GM18519 (cell line): ENCODE measurements around the gene B4GALNT3.

Experiments
- ATAC-seq: cut with Tn5 transposase; IDR thresholded peaks from one replicate; pipeline ENCODE4 v1.9.1; 2021; ENCODE audit warnings: mild to moderate bottlenecking, moderate library complexity; ENCODE audit not compliant: unreplicated experiment, low FRiP score

The B4GALNT3 gene

GRCh38 chr12:507391-507796 is 47.7 kb downstream of the B4GALNT3 start:
- ATAC-seq, result no peak

DNA sequence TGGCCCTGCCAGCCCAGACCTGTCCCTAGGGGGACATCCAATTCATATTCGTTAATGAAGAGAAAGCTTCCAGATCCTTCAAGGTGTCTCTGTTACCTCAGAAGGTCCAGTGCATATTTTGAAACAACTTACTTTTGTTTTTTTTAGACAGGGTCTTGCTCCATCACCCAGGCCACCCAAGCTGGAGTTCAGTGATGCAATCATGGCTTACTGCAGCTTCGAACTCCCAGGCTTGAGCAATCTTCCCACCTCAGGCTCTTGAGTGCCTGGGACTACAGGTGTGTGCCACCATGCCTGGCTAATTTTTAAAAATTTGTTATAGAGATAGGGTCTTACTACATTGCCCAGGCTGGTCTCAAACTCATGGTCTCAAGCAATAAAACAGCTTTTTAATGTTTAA is 48.4 kb downstream of the B4GALNT3 start:
- no peak for ATAC-seq

DNA sequence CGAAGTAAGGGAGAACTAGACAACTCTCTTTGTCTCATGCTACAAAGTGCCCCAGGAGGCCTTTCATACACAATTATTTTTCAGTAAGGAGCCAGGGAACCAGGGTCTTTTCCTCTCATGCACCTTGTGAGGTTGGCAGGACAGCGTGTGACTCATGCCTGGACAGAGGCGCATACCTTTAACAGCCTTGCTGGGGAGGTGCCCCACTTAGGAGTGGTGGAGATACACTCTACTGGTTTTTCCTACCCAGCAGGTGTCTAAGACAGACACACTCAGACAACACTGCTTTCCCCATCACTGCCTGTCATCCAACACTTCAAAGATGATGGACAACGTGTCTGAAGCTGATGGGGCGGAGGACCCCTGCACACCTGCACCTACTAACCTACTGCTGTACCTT is 49.1 kb downstream of the B4GALNT3 start:
- ATAC-seq, result no peak

- ATAC-seq, result no peak
Measured at GRCh38 chr12:509500-509899, 49.8 kb downstream of the B4GALNT3 start.

GRCh38 chr12:510071-510825 is 50.5 kb downstream of the B4GALNT3 start:
- no peak for ATAC-seq

GRCh38 chr12:512933-513332 is 53.2 kb downstream of the B4GALNT3 start:
- ATAC-seq, result no peak

- ATAC-seq, result no peak
Measured at GRCh38 chr12:513446-513845, 53.7 kb downstream of the B4GALNT3 start.

GRCh38 chr12:517538-517937 is 57.8 kb downstream of the B4GALNT3 start:
- no peak for ATAC-seq

DNA sequence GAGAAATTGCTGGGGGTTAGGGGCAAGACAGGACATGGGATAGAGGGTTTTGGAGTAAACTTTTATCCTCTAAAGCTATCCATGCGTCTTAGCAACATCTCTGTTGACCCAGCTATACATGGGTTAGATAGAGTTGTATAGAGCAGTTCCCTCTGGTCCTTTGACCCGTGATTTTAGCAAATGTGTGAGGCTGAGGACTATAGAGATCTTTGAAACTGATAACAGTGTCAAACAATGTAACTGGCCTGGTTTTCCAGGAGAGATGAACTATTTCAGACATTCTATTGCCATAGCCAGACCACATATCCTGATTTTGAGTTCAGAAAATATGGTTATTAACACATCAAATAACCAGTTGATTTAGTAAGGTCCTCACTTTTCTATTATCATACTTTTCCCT is 60.4 kb downstream of the B4GALNT3 start:
- no peak for ATAC-seq

- ATAC-seq, result no peak
Measured at GRCh38 chr12:522692-523378, 63.1 kb downstream of the B4GALNT3 start.

DNA sequence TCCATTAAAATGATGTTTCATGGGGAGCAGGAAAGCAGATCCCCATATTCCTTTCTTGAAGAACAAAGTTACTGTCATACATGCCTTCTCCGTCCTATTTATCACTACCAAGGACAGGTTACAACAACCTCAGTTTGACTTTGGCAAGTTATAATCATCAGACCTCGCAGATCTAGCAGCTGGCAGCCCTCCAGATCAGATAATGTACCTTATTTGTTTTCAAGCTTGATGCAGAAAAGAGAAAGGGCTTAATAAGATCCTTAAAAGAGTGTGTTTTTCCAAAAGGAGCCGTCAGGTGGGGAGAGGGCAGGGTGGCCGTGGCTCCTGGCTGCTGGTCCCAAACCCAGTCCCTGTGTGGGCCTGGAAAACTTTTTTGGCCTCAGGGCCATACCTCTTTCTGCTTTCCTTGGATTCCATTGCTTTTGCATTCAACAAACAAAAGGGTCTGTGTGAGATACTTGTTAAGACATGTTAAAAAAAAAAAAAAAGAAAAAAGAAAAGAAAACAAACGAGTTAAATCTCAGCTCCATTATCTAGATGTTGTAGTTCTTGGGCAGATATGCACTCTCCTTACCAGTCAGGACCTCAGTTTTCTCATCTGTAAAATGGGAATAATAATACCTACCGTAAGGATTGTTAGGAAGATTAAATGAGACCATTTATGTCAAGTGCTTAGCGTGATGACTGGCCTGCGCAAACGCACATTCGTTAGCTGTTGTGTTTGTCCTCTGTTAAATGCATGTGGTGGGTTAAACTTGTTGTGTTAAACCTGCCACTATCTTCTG is 64.6 kb downstream of the B4GALNT3 start:
- ATAC-seq, result no peak

DNA sequence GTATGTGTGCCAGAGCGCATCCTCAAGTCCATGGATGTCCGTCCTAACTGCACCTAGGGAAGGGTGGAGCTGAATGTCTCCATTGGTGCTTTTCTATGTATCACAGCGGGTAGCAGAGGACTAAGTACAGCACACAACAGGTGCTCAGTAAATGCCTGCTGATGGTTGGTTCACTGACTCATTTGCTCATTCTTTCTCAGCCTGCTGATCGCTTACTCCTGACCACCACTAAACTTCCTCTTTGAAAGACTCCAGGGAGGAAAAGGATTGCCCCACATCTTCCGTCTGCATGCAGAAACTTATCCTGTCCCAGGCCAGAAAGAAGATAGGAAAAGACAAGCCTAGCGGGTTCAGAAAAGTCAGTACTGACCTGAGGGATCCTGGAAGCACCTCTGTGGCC is 66.3 kb downstream of the B4GALNT3 start:
- no peak for ATAC-seq

GRCh38 chr12:527241-527640 is 67.5 kb downstream of the B4GALNT3 start:
- ATAC-seq, result no peak

DNA sequence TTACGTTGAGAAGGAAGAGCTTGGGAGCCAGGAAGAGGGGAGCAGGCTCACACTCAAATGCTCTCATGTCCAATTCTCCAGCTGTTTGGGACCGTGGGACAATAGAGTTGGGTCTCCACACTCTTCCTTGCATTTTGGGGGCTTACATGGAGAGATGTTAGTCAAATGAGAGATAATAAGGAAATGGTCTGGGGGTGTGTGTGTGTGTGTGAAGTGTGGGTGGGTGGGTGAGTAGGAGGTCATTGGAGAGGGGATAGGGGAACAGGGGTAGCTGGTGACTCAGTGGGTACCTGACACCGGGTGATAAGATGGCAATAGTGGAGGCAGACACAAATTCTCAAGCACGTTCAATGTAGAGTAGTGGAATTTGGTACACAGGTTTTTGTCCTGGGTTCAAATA is 68.0 kb downstream of the B4GALNT3 start:
- no peak for ATAC-seq

DNA sequence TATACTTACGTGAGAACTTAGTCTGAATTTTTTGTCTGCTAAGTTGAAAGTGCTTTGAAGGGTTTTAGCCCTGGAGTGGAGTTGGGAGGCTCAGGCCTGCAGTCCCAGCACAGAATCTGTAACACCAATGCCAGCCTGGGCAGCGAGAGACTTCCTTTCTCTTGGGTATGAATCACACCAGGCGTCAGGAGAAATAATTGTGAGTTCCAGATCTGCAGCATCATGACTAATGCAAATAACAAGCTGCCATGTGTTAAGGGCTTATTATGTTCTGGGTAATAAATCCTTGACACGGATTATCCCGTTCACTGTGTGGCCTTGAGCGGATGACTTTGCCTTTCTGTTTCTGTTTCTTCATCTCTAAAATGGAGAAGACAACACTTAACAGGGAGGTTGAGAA is 70.6 kb downstream of the B4GALNT3 start:
- no peak for ATAC-seq

DNA sequence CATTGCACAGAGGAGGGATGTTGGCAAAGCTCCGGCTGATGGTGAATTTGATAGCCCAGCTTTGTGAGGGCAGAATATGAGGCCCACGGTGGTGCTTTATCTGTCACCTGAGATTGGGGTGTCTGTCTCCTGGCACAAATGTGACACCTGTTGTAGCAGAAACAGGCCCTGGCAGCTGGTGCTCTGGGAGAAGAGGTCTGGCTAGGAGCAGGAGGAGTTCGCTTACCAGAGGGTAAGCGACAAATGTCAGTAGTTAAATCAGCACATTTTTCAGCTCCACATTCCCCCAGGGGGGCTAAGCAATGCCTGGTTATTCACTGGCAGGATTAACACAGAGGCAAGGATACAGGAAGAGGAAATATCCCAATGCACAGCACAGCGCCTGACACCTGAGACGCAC is 71.1 kb downstream of the B4GALNT3 start:
- ATAC-seq, result no peak

GRCh38 chr12:531951-532585 is 72.3 kb downstream of the B4GALNT3 start:
- no peak for ATAC-seq

DNA sequence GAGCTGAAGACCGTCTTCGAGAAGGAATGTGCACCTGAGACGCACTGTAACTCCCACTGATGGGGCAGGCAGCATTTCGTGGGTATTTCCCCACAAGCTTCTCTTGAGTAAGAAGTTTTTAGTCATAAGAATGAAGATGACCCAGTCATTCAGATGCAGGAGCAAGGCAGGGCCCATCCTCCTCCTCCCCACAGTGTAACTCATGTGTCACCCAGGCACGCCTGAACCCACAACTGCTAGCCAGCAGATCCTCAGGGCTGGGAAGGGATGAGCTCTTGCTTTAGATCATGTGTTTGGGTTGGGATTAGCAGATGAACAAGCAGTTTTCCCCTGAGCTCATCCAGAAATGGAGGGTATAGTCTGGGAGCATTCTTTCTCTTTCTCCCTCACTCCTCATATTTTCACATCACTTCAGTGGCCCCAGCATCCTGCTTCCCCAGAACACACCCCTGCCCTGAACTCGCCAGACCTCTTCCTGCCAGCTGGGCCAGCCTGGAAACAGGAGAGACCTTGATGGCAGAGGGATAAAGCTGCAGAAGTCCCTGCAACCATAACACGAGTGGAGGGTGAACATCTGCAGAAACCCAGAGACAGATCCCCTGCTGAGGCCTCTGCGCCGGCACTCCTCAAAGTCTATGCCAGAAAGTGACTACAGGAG is 73.3 kb downstream of the B4GALNT3 start:
- no peak for ATAC-seq

DNA sequence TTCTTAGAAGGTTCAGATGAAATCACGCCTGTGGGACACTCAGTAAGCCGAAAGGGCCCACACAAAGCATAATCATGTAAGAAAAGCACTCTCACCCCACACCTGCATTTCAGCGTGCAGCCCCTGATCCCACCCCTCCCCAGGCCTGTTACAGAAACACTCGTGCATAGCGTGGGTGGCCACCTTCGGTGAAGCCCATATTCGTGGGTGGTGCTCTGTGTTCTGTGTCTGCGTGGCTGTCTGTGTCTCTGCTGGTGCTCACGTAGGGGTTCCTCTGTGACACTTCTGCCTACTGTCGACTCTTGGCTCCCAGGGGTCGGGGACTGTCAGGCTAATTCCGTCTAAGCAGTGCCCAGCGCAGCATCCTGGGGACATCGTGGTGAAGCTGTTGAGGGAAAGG is 74.0 kb downstream of the B4GALNT3 start:
- ATAC-seq, result no peak

DNA sequence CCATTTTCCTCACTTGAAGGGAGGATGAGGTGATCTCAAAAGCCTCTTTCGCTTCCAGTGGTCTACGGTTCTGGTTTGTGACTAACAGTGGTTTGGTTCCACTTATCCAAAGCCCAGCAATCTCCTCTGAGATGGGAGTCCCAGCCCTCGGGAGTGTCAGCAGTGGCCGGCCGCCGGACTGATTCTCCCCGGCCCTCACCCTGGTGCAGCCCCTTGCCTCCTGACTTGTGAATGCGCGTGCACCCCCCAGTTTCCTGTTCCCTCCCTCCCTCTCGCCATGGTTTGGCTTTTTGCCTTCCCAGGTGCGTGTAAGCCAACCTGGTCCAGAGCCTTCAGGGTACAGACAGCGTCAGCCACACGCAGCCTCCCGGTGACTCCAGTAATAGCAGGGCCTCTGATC is 74.5 kb downstream of the B4GALNT3 start:
- no peak for ATAC-seq
